HTR-8/SVneo (cell line): ENCODE data around the gene THBD.
"Not testable (repeated sequence)": the region's sequence is repeated elsewhere in the genome, so short reads cannot be mapped to it uniquely, and the experiment has no call there.

Experiments used
- DNase-seq: peaks from one replicate; pipeline ENCODE4 v3.0.0; 2011; ENCODE audit warnings: low spot score, mixed read lengths; ENCODE audit not compliant: insufficient read length
- FAIRE-seq: peaks from 2 replicates; lab custom pipeline; 2011; peaks lifted over from hg19 to GRCh38; lab: Jason Lieb, UNC

The THBD gene

GRCh38 chr20:23039136-23039875 is 10.2 kb downstream of the THBD start:
- FAIRE-seq (no peak), DNase-seq (no peak)

- DNase-seq = no peak
- no peak for FAIRE-seq
Measured at GRCh38 chr20:23037017-23037481, 12.4 kb downstream of the THBD start.

GRCh38 chr20:23036371-23036770 is 13.1 kb downstream of the THBD start:
- FAIRE-seq (no peak), DNase-seq (no peak)

- no peak for FAIRE-seq
- DNase-seq = no peak
Measured at GRCh38 chr20:23035731-23036130, 13.7 kb downstream of the THBD start.

- no peak for FAIRE-seq
Measured at GRCh38 chr20:23034721-23035671, 14.5 kb downstream of the THBD start, which contains the start of gene SSTR4. Gene SSTR4, plus strand, starts transcription at chr20:23035312. Its CDS starts 172 bp downstream, at chr20:23035484.

GRCh38 chr20:23033918-23034317 is 15.6 kb downstream of the THBD start:
- FAIRE-seq = no peak
- DNase-seq = no peak

More at GRCh38 chr20:23034721-23035671, 14.5 kb downstream of the THBD start, which contains the start of gene SSTR4:
- DNase-seq = no peak

- FAIRE-seq (no peak), DNase-seq (no peak)
Measured at GRCh38 chr20:23032750-23033078, 16.8 kb downstream of the THBD start.

GRCh38 chr20:23032056-23032749 is 17.3 kb downstream of the THBD start:
- FAIRE-seq (no peak), DNase-seq (no peak)

GRCh38 chr20:23031346-23031745 is 18.1 kb downstream of the THBD start:
- FAIRE-seq = no peak
- DNase-seq = no peak

- DNase-seq (no peak), FAIRE-seq (no peak)
Measured at GRCh38 chr20:23029324-23029723, 20.1 kb downstream of the THBD start.

GRCh38 chr20:23028392-23028791 is 21.1 kb downstream of the THBD start:
- DNase-seq (no peak), FAIRE-seq (no peak)

- DNase-seq (no peak), FAIRE-seq (no peak)
Measured at GRCh38 chr20:23027721-23028120, 21.8 kb downstream of the THBD start.

- not testable (repeated sequence) for FAIRE-seq, DNase-seq
Measured at GRCh38 chr20:23025503-23025902, 24.0 kb downstream of the THBD start.

GRCh38 chr20:23024701-23025100 is 24.8 kb downstream of the THBD start:
- DNase-seq (no peak), FAIRE-seq (no peak)

- DNase-seq (no peak), FAIRE-seq (no peak)
Measured at GRCh38 chr20:23023621-23024177, 25.8 kb downstream of the THBD start.

- no peak for FAIRE-seq
- DNase-seq = no peak
Measured at GRCh38 chr20:23022849-23023248, 26.6 kb downstream of the THBD start.

GRCh38 chr20:23021951-23022350 is 27.5 kb downstream of the THBD start:
- FAIRE-seq = no peak
- no peak for DNase-seq

GRCh38 chr20:23021541-23021940 is 27.9 kb downstream of the THBD start:
- DNase-seq (no peak), FAIRE-seq (no peak)

GRCh38 chr20:23020230-23021018 is 29.0 kb downstream of the THBD start:
- FAIRE-seq (no peak), DNase-seq (no peak)
